ENCODE results near the gene RTBDN.

RTBDN gene

DNA sequence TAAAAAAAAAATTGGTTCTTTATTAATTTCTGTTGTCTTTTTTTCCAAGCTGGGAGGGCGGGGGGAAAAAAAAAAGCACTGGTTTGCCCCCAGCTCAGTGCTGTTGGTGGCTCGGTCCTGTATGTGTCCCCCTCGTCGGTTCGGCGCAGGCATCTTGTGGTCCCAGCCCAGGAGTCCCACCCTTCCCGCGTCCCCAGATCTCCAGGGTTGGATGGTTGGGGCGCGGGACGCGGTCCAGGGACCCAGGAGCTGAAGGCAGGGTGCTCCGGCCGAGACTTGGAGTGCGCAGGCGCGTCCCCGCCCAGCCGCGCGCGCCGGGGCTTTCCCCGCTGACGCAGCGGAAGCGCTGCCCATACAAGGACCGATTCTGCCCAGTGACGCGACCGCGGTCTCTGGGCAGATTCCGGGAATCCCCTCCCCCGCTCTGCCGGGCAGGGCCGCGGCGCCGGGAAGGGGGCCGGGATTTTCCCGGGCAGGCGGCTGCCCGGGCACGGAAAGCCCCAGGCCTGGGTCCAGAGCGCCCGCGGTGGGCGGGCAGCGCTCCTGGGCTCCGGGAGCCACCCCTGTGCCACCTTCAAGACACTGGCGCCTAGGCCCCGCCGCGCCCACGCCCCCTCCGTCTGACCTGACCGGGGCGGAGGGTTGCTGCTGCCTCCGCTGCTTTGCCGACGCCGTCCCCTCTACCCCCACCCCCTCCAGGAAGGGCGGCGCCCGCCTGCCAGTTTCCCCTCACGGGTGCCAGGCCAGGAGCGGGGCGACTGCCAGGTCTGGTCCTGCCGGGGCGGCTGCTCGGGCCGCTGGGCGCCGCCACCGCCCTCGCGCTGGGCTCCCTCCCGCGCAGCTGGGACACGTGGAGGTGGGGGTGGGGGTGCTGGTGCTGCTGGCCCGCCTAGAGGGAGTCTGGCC lies 40.8 kb downstream of the RTBDN start:
- Histone ChIP-seq H3K27ac (peak overlapping the region; percentile 100), H3K4me2 (ENCODE audit: low read length) (peak overlapping the region; percentile 87), H3K4me3 (ENCODE audit: low read depth, low read length) (peak overlapping the region; percentile 97), H3K36me3 (ENCODE audit: control insufficient read depth, insufficient read depth, low read length) (no peaks in the 10 kb centered on the region), H3K27me3 (ENCODE audit: control insufficient read depth, insufficient read depth, low read length) (no peaks in the 10 kb centered on the region), H3K9me3 (ENCODE audit: control insufficient read depth, low read length) (no peaks in the 10 kb centered on the region), H2AFZ (peak overlapping the region; percentile 61), H3K4me1 (peaks cover 35% of the 10 kb centered on the region), H3K9ac (peak overlapping the region; percentile 87), H3K79me2 (peaks cover 8% of the 10 kb centered on the region)
- TF ChIP-seq, protein P1, sequence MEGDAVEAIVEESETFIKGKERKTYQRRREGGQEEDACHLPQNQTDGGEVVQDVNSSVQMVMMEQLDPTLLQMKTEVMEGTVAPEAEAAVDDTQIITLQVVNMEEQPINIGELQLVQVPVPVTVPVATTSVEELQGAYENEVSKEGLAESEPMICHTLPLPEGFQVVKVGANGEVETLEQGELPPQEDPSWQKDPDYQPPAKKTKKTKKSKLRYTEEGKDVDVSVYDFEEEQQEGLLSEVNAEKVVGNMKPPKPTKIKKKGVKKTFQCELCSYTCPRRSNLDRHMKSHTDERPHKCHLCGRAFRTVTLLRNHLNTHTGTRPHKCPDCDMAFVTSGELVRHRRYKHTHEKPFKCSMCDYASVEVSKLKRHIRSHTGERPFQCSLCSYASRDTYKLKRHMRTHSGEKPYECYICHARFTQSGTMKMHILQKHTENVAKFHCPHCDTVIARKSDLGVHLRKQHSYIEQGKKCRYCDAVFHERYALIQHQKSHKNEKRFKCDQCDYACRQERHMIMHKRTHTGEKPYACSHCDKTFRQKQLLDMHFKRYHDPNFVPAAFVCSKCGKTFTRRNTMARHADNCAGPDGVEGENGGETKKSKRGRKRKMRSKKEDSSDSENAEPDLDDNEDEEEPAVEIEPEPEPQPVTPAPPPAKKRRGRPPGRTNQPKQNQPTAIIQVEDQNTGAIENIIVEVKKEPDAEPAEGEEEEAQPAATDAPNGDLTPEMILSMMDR (IDR thresholded peaks at IDR 0.05), result peak; percentile 11

DNA sequence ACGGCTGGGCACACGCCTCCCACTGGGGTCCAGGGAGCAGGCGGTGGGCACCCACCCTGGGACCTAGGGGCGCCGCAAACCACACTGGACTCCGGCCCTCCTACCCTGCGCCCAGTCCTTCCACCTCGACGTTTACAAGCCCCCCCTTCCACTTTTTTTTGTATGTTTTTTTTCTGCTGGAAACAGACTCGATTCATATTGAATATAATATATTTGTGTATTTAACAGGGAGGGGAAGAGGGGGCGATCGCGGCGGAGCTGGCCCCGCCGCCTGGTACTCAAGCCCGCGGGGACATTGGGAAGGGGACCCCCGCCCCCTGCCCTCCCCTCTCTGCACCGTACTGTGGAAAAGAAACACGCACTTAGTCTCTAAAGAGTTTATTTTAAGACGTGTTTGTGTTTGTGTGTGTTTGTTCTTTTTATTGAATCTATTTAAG lies 41.5 kb downstream of the RTBDN start:
- Histone ChIP-seq H3K4me2 (ENCODE audit: low read length) (peak overlapping the region; percentile 87), H3K9me3 (ENCODE audit: control insufficient read depth, low read length) (no peaks in the 10 kb centered on the region), H3K36me3 (ENCODE audit: control insufficient read depth, insufficient read depth, low read length) (no peaks in the 10 kb centered on the region), H3K4me1 (peaks cover 42% of the 10 kb centered on the region), H3K9ac (peak overlapping the region; percentile 87), H3K79me2 (peaks cover 8% of the 10 kb centered on the region), H3K27me3 (ENCODE audit: control insufficient read depth, insufficient read depth, low read length) (no peaks in the 10 kb centered on the region), H3K4me3 (ENCODE audit: low read depth, low read length) (peak overlapping the region; percentile 97), H3K27ac (peak overlapping the region; percentile 100), H2AFZ (no peak overlapping the region)
- TF ChIP-seq, protein P1 (IDR thresholded peaks at IDR 0.05), result no peak

DNA sequence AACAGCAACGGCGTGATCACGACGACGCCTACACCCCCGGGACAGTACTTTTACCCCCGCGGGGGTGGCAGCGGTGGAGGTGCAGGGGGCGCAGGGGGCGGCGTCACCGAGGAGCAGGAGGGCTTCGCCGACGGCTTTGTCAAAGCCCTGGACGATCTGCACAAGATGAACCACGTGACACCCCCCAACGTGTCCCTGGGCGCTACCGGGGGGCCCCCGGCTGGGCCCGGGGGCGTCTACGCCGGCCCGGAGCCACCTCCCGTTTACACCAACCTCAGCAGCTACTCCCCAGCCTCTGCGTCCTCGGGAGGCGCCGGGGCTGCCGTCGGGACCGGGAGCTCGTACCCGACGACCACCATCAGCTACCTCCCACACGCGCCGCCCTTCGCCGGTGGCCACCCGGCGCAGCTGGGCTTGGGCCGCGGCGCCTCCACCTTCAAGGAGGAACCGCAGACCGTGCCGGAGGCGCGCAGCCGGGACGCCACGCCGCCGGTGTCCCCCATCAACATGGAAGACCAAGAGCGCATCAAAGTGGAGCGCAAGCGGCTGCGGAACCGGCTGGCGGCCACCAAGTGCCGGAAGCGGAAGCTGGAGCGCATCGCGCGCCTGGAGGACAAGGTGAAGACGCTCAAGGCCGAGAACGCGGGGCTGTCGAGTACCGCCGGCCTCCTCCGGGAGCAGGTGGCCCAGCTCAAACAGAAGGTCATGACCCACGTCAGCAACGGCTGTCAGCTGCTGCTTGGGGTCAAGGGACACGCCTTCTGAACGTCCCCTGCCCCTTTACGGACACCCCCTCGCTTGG lies 42.1 kb downstream of the RTBDN start:
- Histone ChIP-seq H3K4me2 (ENCODE audit: low read length) (peak overlapping the region; percentile 87), H3K27me3 (ENCODE audit: control insufficient read depth, insufficient read depth, low read length) (no peaks in the 10 kb centered on the region), H3K36me3 (ENCODE audit: control insufficient read depth, insufficient read depth, low read length) (no peaks in the 10 kb centered on the region), H2AFZ (no peak overlapping the region), H3K4me3 (ENCODE audit: low read depth, low read length) (peak overlapping the region; percentile 97), H3K4me1 (peaks cover 47% of the 10 kb centered on the region), H3K27ac (peak overlapping the region; percentile 100), H3K9ac (peak overlapping the region; percentile 87), H3K9me3 (ENCODE audit: control insufficient read depth, low read length) (no peaks in the 10 kb centered on the region), H3K79me2 (peaks cover 8% of the 10 kb centered on the region)
- TF ChIP-seq, protein P1 (IDR thresholded peaks at IDR 0.05), result peak; percentile 7

DNA sequence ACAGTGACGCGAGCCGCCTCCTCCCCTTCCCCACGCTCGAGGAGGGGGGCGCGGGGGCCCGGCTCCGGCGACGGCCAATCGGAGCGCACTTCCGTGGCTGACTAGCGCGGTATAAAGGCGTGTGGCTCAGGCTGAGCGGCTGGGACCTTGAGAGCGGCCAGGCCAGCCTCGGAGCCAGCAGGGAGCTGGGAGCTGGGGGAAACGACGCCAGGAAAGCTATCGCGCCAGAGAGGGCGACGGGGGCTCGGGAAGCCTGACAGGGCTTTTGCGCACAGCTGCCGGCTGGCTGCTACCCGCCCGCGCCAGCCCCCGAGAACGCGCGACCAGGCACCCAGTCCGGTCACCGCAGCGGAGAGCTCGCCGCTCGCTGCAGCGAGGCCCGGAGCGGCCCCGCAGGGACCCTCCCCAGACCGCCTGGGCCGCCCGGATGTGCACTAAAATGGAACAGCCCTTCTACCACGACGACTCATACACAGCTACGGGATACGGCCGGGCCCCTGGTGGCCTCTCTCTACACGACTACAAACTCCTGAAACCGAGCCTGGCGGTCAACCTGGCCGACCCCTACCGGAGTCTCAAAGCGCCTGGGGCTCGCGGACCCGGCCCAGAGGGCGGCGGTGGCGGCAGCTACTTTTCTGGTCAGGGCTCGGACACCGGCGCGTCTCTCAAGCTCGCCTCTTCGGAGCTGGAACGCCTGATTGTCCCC lies 42.9 kb downstream of the RTBDN start, which contains the start of gene JUNB:
Gene JUNB, plus strand, starts transcription at position 142 of the 706 bp plus-strand sequence. Its CDS starts 286 bp downstream, at position 428.
- Histone ChIP-seq H3K4me2 (ENCODE audit: low read length) (peak within 1 kb of the TSS; percentile 87), H3K4me1 (peaks cover 54% of the 10 kb centered on the region), H3K9ac (peak within 1 kb of the TSS; percentile 87), H3K9me3 (ENCODE audit: control insufficient read depth, low read length) (no peaks in the 10 kb centered on the region), H2AFZ (peak within 1 kb of the TSS; percentile 65), H3K27ac (peak within 1 kb of the TSS; percentile 100), H3K4me3 (ENCODE audit: low read depth, low read length) (peak within 1 kb of the TSS; percentile 97), H3K79me2 (peaks cover 8% of the 10 kb centered on the region), H3K27me3 (ENCODE audit: control insufficient read depth, insufficient read depth, low read length) (no peaks in the 10 kb centered on the region), H3K36me3 (ENCODE audit: control insufficient read depth, insufficient read depth, low read length) (no peaks in the 10 kb centered on the region)
- TF ChIP-seq, protein P1 (IDR thresholded peaks at IDR 0.05), result no peak

Data from parathyroid adenoma (tissue), 2 donors.